ENCODE measurements around the gene BRINP3.

BRINP3 gene

GRCh38 chr1:190177555-190177954, 300.1 kb downstream of the BRINP3 start:
- H3K4me3 ChIP-seq (ENCODE audit: low read depth, low read length) = no peak overlapping the region
- DNase-seq (ENCODE audit: low read depth, low spot score) = no peak
- TF ChIP-seq CTCF (IDR thresholded peaks at IDR 0.05; ENCODE audit: low read depth, low read length) = no peak
- in situ Hi-C loops (cut with HindIII; ENCODE audit: low sequenced_read_pairs) = no loop called here

- TF ChIP-seq CTCF (IDR thresholded peaks at IDR 0.05; ENCODE audit: low read depth, low read length) = no peak
- H3K4me3 ChIP-seq (ENCODE audit: low read depth, low read length) = no peak overlapping the region
- DNase-seq (ENCODE audit: low read depth, low spot score) = peak; percentile 39
- in situ Hi-C loops (cut with HindIII; ENCODE audit: low sequenced_read_pairs) = no loop called here
Observed at GRCh38 chr1:190176776-190177175, 300.9 kb downstream of the BRINP3 start.

GRCh38 chr1:190175320-190175719, 302.3 kb downstream of the BRINP3 start:
- peak; percentile 50 for DNase-seq (ENCODE audit: low read depth, low spot score)
- H3K4me3 ChIP-seq (ENCODE audit: low read depth, low read length) = no peak overlapping the region
- in situ Hi-C loops (cut with HindIII; ENCODE audit: low sequenced_read_pairs) = no loop called here
- no peak for TF ChIP-seq CTCF (IDR thresholded peaks at IDR 0.05; ENCODE audit: low read depth, low read length)

GRCh38 chr1:190172651-190173430, 304.8 kb downstream of the BRINP3 start:
- H3K4me3 ChIP-seq (ENCODE audit: low read depth, low read length) = no peak overlapping the region
- peak; percentile 55 for DNase-seq (ENCODE audit: low read depth, low spot score)
- in situ Hi-C loops (cut with HindIII; ENCODE audit: low sequenced_read_pairs) = no loop called here

GRCh38 chr1:190170321-190170720, 307.3 kb downstream of the BRINP3 start:
- in situ Hi-C loops (cut with HindIII; ENCODE audit: low sequenced_read_pairs) = no loop called here
- peak; percentile 74 for DNase-seq (ENCODE audit: low read depth, low spot score)

More at GRCh38 chr1:190172651-190173430, 304.8 kb downstream of the BRINP3 start:
- TF ChIP-seq CTCF (IDR thresholded peaks at IDR 0.05; ENCODE audit: low read depth, low read length) = no peak

GRCh38 chr1:190169311-190170067, 308.2 kb downstream of the BRINP3 start:
- peak; percentile 75 for DNase-seq (ENCODE audit: low read depth, low spot score)
- in situ Hi-C loops (cut with HindIII; ENCODE audit: low sequenced_read_pairs) = no loop called here
- TF ChIP-seq CTCF (IDR thresholded peaks at IDR 0.05; ENCODE audit: low read depth, low read length) = no peak
- H3K4me3 ChIP-seq (ENCODE audit: low read depth, low read length) = no peak overlapping the region

More at GRCh38 chr1:190170321-190170720, 307.3 kb downstream of the BRINP3 start:
- TF ChIP-seq CTCF (IDR thresholded peaks at IDR 0.05; ENCODE audit: low read depth, low read length) = no peak
- no peak overlapping the region for H3K4me3 ChIP-seq (ENCODE audit: low read depth, low read length)
